IMR-90 (cell line): ENCODE data around the gene ANXA8. TPM values are rescaled to one million over a fixed set of nuclear protein-coding genes. Genes with fewer than 3 reads are reported as not detected.

Experiments used
- ATAC-seq: fragments of 200-7000 bp; cut with Tn5 transposase; 2 replicates; pipeline ENCODE4 v1.9.1; 2020; ENCODE audit warnings: low read depth, mild to moderate bottlenecking, moderate library complexity
- BruUV-seq: library from RNA; stranded (reverse); fragments of 400-500 nt; replicated peaks from 2 replicates; lab custom pipeline; 2021; lab: Mats Ljungman, UMichigan
- CTCF ChIA-PET: fragments of 300-600 bp; formaldehyde crosslinking; extraction: SDS; loops from one replicate; lab custom pipeline; 2021; ENCODE audit warnings: antibody characterized with exemption; lab: Yijun Ruan, JAX
- POLR2A ChIA-PET: fragments of 300-600 bp; sonication (Branson Sonifier 250); formaldehyde crosslinking; loops from one replicate; lab custom pipeline; 2022; ENCODE audit warnings: antibody characterized with exemption; ENCODE audit not compliant: unreplicated experiment; lab: Charles Lee
- DNase-seq: peaks from one replicate; pipeline ENCODE4 v3.0.0; 2013
- H2AFZ ChIP-seq: replicated peaks from 2 replicates; pipeline ENCODE3; 2013; ENCODE audit warnings: low read length, mild to moderate bottlenecking; ENCODE audit not compliant: poor library complexity
- H2AK5ac ChIP-seq: 2 replicates; pipeline ENCODE4 v1.6.1; 2013; ENCODE audit warnings: low read depth, low read length, inconsistent platforms
- H2AK9ac ChIP-seq: replicated peaks from 2 replicates; pipeline ENCODE3; 2013; ENCODE audit warnings: mild to moderate bottlenecking, low read depth, low read length, moderate library complexity; ENCODE audit not compliant: poor library complexity
- H2BK120ac ChIP-seq: 2 replicates; pipeline ENCODE4 v1.6.1; 2013; ENCODE audit warnings: low read depth, low read length, inconsistent platforms
- H2BK15ac ChIP-seq: 3 replicates; pipeline ENCODE4 v1.6.1; 2013; ENCODE audit warnings: low read depth, low read length, inconsistent platforms
- H2BK20ac ChIP-seq: 2 replicates; pipeline ENCODE4 v1.6.1; 2013; ENCODE audit warnings: low read depth, mild to moderate bottlenecking, inconsistent platforms, low read length, moderate library complexity
- H2BK5ac ChIP-seq: 2 replicates; pipeline ENCODE4 v1.6.1; 2013; ENCODE audit warnings: mild to moderate bottlenecking, low read depth, low read length, inconsistent platforms; ENCODE audit not compliant: poor library complexity, severe bottlenecking
- H3K14ac ChIP-seq: replicated peaks from 2 replicates; pipeline ENCODE4 v1.6.1; 2013; ENCODE audit warnings: low read depth, low read length, inconsistent platforms
- H3K18ac ChIP-seq: 2 replicates; pipeline ENCODE4 v1.6.1; 2013; ENCODE audit warnings: low read depth, low read length, control low read depth
- H3K23ac ChIP-seq: 2 replicates; pipeline ENCODE4 v1.6.1; 2013; ENCODE audit warnings: low read depth, low read length, inconsistent platforms
- H3K27ac ChIP-seq: 2 replicates; pipeline ENCODE4 v1.5.1; 2013; ENCODE audit warnings: mild to moderate bottlenecking, control low read depth, low read length; ENCODE audit not compliant: insufficient read depth
- H3K27me3 ChIP-seq: 2 replicates; pipeline ENCODE4 v1.6.1; 2013; ENCODE audit warnings: low read length; ENCODE audit not compliant: control insufficient read depth, insufficient read depth
- H3K36me3 ChIP-seq: 2 replicates; pipeline ENCODE4 v1.6.1; 2013; ENCODE audit warnings: low read length, mixed read lengths; ENCODE audit not compliant: control insufficient read depth, insufficient read depth
- H3K4ac ChIP-seq: 2 replicates; pipeline ENCODE4 v1.6.1; 2013; ENCODE audit warnings: low read depth, low read length, inconsistent platforms
- H3K4me1 ChIP-seq: 2 replicates; pipeline ENCODE4 v1.6.1; 2013; ENCODE audit warnings: low read length, mixed read lengths; ENCODE audit not compliant: control insufficient read depth, insufficient read depth
- H3K4me2 ChIP-seq: 2 replicates; pipeline ENCODE4 v1.6.1; 2013; ENCODE audit warnings: low read depth, mild to moderate bottlenecking, control low read depth, low read length, moderate library complexity
- H3K4me3 ChIP-seq: 2 replicates; pipeline ENCODE4 v1.5.1; 2013; ENCODE audit warnings: low read depth, mild to moderate bottlenecking, control low read depth, low read length, moderate library complexity; ENCODE audit not compliant: insufficient read depth
- H3K56ac ChIP-seq: 2 replicates; pipeline ENCODE4 v1.6.1; 2013; ENCODE audit warnings: low read length, inconsistent platforms; ENCODE audit not compliant: insufficient read depth; ENCODE audit errors: extremely low read depth
- H3K79me1 ChIP-seq, 2 experiments: 2 replicates each; pipeline ENCODE4 v1.6.1; 2013; ENCODE audit warnings: low read length in 2 of 2, inconsistent platforms in 1 of 2, low read depth in 1 of 2
- H3K9ac ChIP-seq: 2 replicates; pipeline ENCODE4 v1.6.1; 2013; ENCODE audit warnings: low read depth, low read length, control low read depth
- H3K9me1 ChIP-seq: 2 replicates; pipeline ENCODE4 v1.6.1; 2013; ENCODE audit warnings: low read length, inconsistent platforms; ENCODE audit not compliant: insufficient read depth
- H3K9me3 ChIP-seq: 2 replicates; pipeline ENCODE4 v1.6.1; 2013; ENCODE audit warnings: low read length; ENCODE audit not compliant: control insufficient read depth, insufficient read depth
- H4K20me1 ChIP-seq: 2 replicates; pipeline ENCODE4 v1.6.1; 2013; ENCODE audit warnings: low read length, inconsistent platforms; ENCODE audit not compliant: insufficient read depth
- H4K5ac ChIP-seq: 2 replicates; pipeline ENCODE4 v1.6.1; 2013; ENCODE audit warnings: mild to moderate bottlenecking, low read depth, low read length, control low read depth
- H4K8ac ChIP-seq, 2 experiments: 2 replicates each; pipeline ENCODE4 v1.6.1; 2013; ENCODE audit warnings: low read depth in 2 of 2, low read length in 2 of 2, control low read depth in 1 of 2, inconsistent platforms in 1 of 2
- H4K91ac ChIP-seq: 2 replicates; pipeline ENCODE4 v1.6.1; 2013; ENCODE audit warnings: low read depth, low read length, inconsistent platforms; ENCODE audit not compliant: insufficient read depth
- BHLHE40 ChIP-seq: fragments of 150-350 bp; IDR thresholded peaks from 2 replicates; pipeline ENCODE4 v1.6.1; 2016; ENCODE audit warnings: mild to moderate bottlenecking, low read depth, low read length
- CEBPB ChIP-seq: IDR thresholded peaks from 2 replicates; pipeline ENCODE4 v1.6.1; 2012; ENCODE audit warnings: low read depth, low read length, improper control_type of control experiment
- CHD1 ChIP-seq: IDR thresholded peaks from 2 replicates; pipeline ENCODE4 v1.6.1; 2012; ENCODE audit warnings: low read depth, low read length, improper control_type of control experiment
- CTCF ChIP-seq: conservative IDR thresholded peaks from 2 replicates; pipeline ENCODE4 v1.5.1; 2012; ENCODE audit warnings: mild to moderate bottlenecking, low read depth, low read length, improper control_type of control experiment
- ELK1 ChIP-seq: fragments of 150-350 bp; IDR thresholded peaks from 2 replicates; pipeline ENCODE4 v1.6.1; 2016; ENCODE audit warnings: low read depth, mild to moderate bottlenecking, low read length, moderate library complexity, borderline replicate concordance
- FOS ChIP-seq: fragments of 150-350 bp; IDR thresholded peaks from 2 replicates; pipeline ENCODE4 v1.6.1; 2016; ENCODE audit warnings: low read depth, low read length
- MAFK ChIP-seq: IDR thresholded peaks from 2 replicates; pipeline ENCODE4 v1.6.1; 2012; ENCODE audit warnings: low read depth, low read length, improper control_type of control experiment
- MAZ ChIP-seq: IDR thresholded peaks from 2 replicates; pipeline ENCODE4 v1.6.1; 2012; ENCODE audit warnings: low read depth, mild to moderate bottlenecking, low read length, improper control_type of control experiment, moderate library complexity, borderline replicate concordance
- MXI1 ChIP-seq: IDR thresholded peaks from 2 replicates; pipeline ENCODE4 v1.6.1; 2012; ENCODE audit warnings: low read depth, mild to moderate bottlenecking, low read length, moderate library complexity, borderline replicate concordance
- NFE2L2 ChIP-seq: fragments of 150-350 bp; IDR thresholded peaks from 2 replicates; pipeline ENCODE4 v1.6.1; 2016; ENCODE audit warnings: low read depth, mild to moderate bottlenecking, low read length
- POLR2A ChIP-seq: IDR thresholded peaks from 2 replicates; pipeline ENCODE4 v1.6.1; 2012; ENCODE audit warnings: mild to moderate bottlenecking, low read depth, low read length
- RAD21 ChIP-seq: IDR thresholded peaks from 2 replicates; pipeline ENCODE4 v1.6.1; 2012; ENCODE audit warnings: low read length, improper control_type of control experiment
- RCOR1 ChIP-seq: IDR thresholded peaks from 2 replicates; pipeline ENCODE4 v1.6.1; 2012; ENCODE audit warnings: mild to moderate bottlenecking, low read length, improper control_type of control experiment; ENCODE audit not compliant: insufficient replicate concordance
- RFX5 ChIP-seq: IDR thresholded peaks from 2 replicates; pipeline ENCODE4 v1.8.0; 2012; ENCODE audit warnings: low read depth, mild to moderate bottlenecking, low read length, moderate library complexity
- SMC3 ChIP-seq: fragments of 150-350 bp; IDR thresholded peaks from 2 replicates; pipeline ENCODE4 v1.6.1; 2016; ENCODE audit warnings: low read depth, mild to moderate bottlenecking, antibody characterized with exemption, low read length, moderate library complexity
- USF2 ChIP-seq: fragments of 150-350 bp; IDR thresholded peaks from 2 replicates; pipeline ENCODE4 v1.6.1; 2017; ENCODE audit warnings: mild to moderate bottlenecking, antibody characterized with exemption, low read length, low read depth
- WGBS, 2 experiments: methylation state at CpG; one replicate each; pipeline versions ENCODE4 v1.1.5 to v1.1.7; 2013; ENCODE audit warnings: missing lambda C conversion rate in 2 of 2; ENCODE audit not compliant: insufficient read length in 1 of 2; ENCODE audit errors: extremely low coverage in 2 of 2; 5-methylcytosine and 5-hydroxymethylcytosine counted together
- dilution Hi-C: fragments of 300-500 bp; cut with HindIII; formaldehyde crosslinking; loops from one replicate; pipeline ENCODE4 v1.14.3; 2018; ENCODE audit warnings: low sequenced_read_pairs; ENCODE audit not compliant: unreplicated experiment
- in situ Hi-C: fragments of 300-500 bp; cut with MboI; formaldehyde crosslinking; loops from 3 replicates; pipeline ENCODE4 v1.14.3; 2019; ENCODE audit warnings: low sequenced_read_pairs, inconsistent platforms, mixed read lengths
- intact Hi-C: fragments of 100-400 bp; cut with micrococcal nuclease; formaldehyde crosslinking; loops from 2 replicates; pipeline ENCODE4 v1.10.0; 2022
- polyA plus RNA-seq, 3 experiments: library from polyadenylated mRNA; depleted of rRNA; stranded (reverse); fragments of >200 nt; gene quantifications; 2 replicates each; pipeline ENCODE4 v1.2.3, GENCODE V29; 2012; ENCODE audit warnings: low replicate concordance in 1 of 3
- total RNA-seq: library from RNA; depleted of rRNA; stranded (reverse); fragments of >200 nt; gene quantifications from 2 replicates; pipeline ENCODE4 v1.2.3, GENCODE V29; 2012

ANXA8 gene
- total and polyA plus RNA-seq, 2 of the 4 experiments (the other 2 are of a cell fraction), result 0.90 to 1.1 TPM

GRCh38 chr10:47449979-47450378, 33.9 kb downstream of the ANXA8 start:
- CTCF ChIA-PET, result no interaction called here

More at GRCh38 chr10:47449979-47450378, 33.9 kb downstream of the ANXA8 start:
- in situ Hi-C loops (no loop called here), intact Hi-C loops (no loop called here), dilution Hi-C loops (no loop called here)
- Histone ChIP-seq H4K91ac (no peak overlapping the region), H3K23ac (no peak overlapping the region), H4K8ac (no peak overlapping the region), H3K79me1 (no peaks in the 10 kb centered on the region), H2BK120ac (no peak overlapping the region), H2BK15ac (no peak overlapping the region), H4K20me1 (no peaks in the 10 kb centered on the region), H3K27ac (no peak overlapping the region), H3K27me3 (peaks cover 28% of the 10 kb centered on the region), H2AK5ac (no peak overlapping the region), H3K4me1 (no peaks in the 10 kb centered on the region), H3K9me3 (peaks cover 12% of the 10 kb centered on the region), H3K56ac (no peak overlapping the region), H2BK20ac (no peak overlapping the region), H2BK5ac (no peak overlapping the region), H3K36me3 (no peaks in the 10 kb centered on the region), H2AK9ac (no peak overlapping the region), H3K18ac (no peak overlapping the region), H3K4ac (no peak overlapping the region), H4K5ac (no peak overlapping the region), H3K9ac (no peak overlapping the region), H3K4me3 (no peak overlapping the region), H3K9me1 (peaks cover 13% of the 10 kb centered on the region), H3K14ac (no peak overlapping the region), H2AFZ (no peak overlapping the region), H3K4me2 (no peak overlapping the region)
- no TSS peak for BruUV-seq
- TF ChIP-seq ELK1 (no peak), RAD21 (no peak), MAZ (no peak), MXI1 (no peak), RCOR1 (no peak), CTCF (no peak), SMC3 (no peak), BHLHE40 (no peak), RFX5 (no peak), FOS (no peak), MAFK (no peak), CEBPB (no peak), NFE2L2 (no peak), POLR2A (no peak), USF2 (no peak), CHD1 (no peak)
- DNase-seq (no peak), ATAC-seq (no peak)
- 60% methylated on average over 5 of the region's 10 CpGs; no CpG with 5 or more reads in 1 of the 2 experiments for WGBS, 2 experiments
- POLR2A ChIA-PET, result no interaction called here
